Subcutaneous preadipocyte (primary cell): ENCODE results near the gene CEACAM18. TPM values are rescaled to one million over a fixed set of nuclear protein-coding genes. Genes with fewer than 3 reads are reported as not detected.

Experiments used
- small RNA-seq: library from RNA; depleted of rRNA; stranded (forward); fragments of <200 nt; gene quantifications from one replicate; pipeline ENCODE3, GENCODE V24; 2012
- total RNA-seq: library from RNA; depleted of rRNA; stranded (reverse); fragments of >200 nt; gene quantifications from 2 replicates; pipeline ENCODE4 v1.2.3, GENCODE V29; 2012

Gene CEACAM18
- total RNA-seq = not detected in 2 replicates

GRCh38 chr19:51478381-51479234, at the start of gene CEACAM18:
TSS of gene CEACAM18 (plus strand) at chr19:51478539.

GRCh38 chr19:51458051-51458645, 20.2 kb upstream of the CEACAM18 start, which contains the start of gene SIGLEC8:
TSS of gene SIGLEC8 (minus strand) at chr19:51458454. CDS start at chr19:51458387, 67 bp downstream.

GRCh38 chr19:51501594-51502263, 23.4 kb downstream of the CEACAM18 start, which contains the start of gene SIGLEC12:
TSS of gene SIGLEC12 (minus strand) at chr19:51501800. CDS start at chr19:51501733, 67 bp downstream.

GRCh38 chr19:51531349-51532315, 53.3 kb downstream of the CEACAM18 start, which contains the start of gene SIGLEC6:
TSS of gene SIGLEC6 (minus strand) at chr19:51531670. CDS start at chr19:51531648, 22 bp downstream.

Small RNA genes within 50 kb of the gene (small RNA-seq; reads per million reads assigned to genes)
- gene AC020914.3 (not detected), gene AC020914.5 (not detected)

Other genes with a start within 250 kb of the CEACAM18 start
- gene SIGLECL1, start 227.5 kb upstream of the CEACAM18 start, total RNA-seq = not detected in 2 replicates
- gene IGLON5, start 166.9 kb upstream of the CEACAM18 start, total RNA-seq = not detected in 2 replicates
- gene VSIG10L, start 136.4 kb upstream of the CEACAM18 start, total RNA-seq = 0.73 and 0.98 TPM in 2 replicates
- gene ETFB, start 112.2 kb upstream of the CEACAM18 start, total RNA-seq = 121 and 213 TPM in 2 replicates
- not detected in 2 replicates for gene CLDND2, start 109.5 kb upstream of the CEACAM18 start, total RNA-seq
- not detected in 2 replicates for gene NKG7, start 105.9 kb upstream of the CEACAM18 start, total RNA-seq
- gene LIM2, start 90.6 kb upstream of the CEACAM18 start, total RNA-seq = not detected in 2 replicates
- not detected in 2 replicates for gene C19orf84, start 87.9 kb upstream of the CEACAM18 start, total RNA-seq
- not detected in 2 replicates for gene SIGLEC10, start 60.9 kb upstream of the CEACAM18 start, total RNA-seq
- gene SIGLEC8, start 20.1 kb upstream of the CEACAM18 start, total RNA-seq = not detected in 2 replicates
- not detected in 2 replicates for gene SIGLEC12, start 23.3 kb downstream of the CEACAM18 start, total RNA-seq
- gene SIGLEC6, start 53.1 kb downstream of the CEACAM18 start, total RNA-seq = not detected in 2 replicates
- gene ZNF175, start 92.7 kb downstream of the CEACAM18 start, total RNA-seq = 4.0 and 4.1 TPM in 2 replicates
- not detected in 2 replicates for gene SIGLEC5, start 151.9 kb downstream of the CEACAM18 start, total RNA-seq
- not detected in 2 replicates for gene SIGLEC14, start 168.3 kb downstream of the CEACAM18 start, total RNA-seq
- gene SPACA6, start 214.8 kb downstream of the CEACAM18 start, total RNA-seq = 2.6 and 5.1 TPM in 2 replicates
- gene HAS1, start 245.5 kb downstream of the CEACAM18 start, total RNA-seq = 6.2 and 6.6 TPM in 2 replicates